NCI-H1048 (cell line): ENCODE data around the gene RNF32.

ENCODE experiments used
- DNase-seq: peaks from one replicate; lab custom pipeline; 2025; lab: John Stamatoyannopoulos, UW

RNF32 gene

DNA sequence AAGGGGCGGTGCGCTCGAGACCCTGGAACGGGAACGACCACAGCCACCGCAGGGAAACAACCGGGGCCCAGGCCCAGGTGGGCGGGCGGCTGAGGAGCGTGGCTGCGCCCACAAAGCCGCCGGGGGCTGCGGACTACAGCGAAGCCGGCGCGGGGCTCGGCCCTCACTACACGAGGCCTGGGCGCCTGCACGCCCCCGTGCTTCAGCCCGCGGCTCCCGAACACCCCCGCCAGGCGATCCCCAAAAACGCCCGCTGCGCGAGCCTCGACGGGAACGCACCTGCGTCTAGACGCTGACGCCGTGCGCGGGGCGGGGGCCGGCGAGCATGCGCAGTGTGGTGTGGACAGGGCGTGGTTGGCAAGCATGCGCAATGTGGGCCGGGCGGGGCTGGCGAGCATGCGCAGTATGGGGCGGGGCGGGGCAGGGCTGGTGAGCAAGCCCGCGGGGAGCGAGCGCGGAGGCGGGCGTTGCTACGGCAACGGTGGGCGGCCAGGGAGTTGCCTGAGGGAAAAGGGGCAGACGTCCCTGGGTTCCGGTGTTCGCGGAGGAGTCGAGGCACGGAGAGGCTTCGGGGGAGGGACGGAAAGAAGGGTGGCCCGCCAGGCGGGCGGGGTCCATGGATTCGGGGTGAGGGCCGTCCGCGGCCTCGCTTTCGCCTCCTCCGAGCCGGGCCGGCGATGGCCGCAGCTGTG lies at the start of gene RNF32:
Gene RNF32 (plus strand): TSS at position 518 of the 692 bp plus-strand sequence. CDS start 3,104 bp downstream, outside the sequence.
- no peak for DNase-seq

GRCh38 chr7:156592155-156592884 lies 48.3 kb upstream of the RNF32 start:
- no peak for DNase-seq

DNA sequence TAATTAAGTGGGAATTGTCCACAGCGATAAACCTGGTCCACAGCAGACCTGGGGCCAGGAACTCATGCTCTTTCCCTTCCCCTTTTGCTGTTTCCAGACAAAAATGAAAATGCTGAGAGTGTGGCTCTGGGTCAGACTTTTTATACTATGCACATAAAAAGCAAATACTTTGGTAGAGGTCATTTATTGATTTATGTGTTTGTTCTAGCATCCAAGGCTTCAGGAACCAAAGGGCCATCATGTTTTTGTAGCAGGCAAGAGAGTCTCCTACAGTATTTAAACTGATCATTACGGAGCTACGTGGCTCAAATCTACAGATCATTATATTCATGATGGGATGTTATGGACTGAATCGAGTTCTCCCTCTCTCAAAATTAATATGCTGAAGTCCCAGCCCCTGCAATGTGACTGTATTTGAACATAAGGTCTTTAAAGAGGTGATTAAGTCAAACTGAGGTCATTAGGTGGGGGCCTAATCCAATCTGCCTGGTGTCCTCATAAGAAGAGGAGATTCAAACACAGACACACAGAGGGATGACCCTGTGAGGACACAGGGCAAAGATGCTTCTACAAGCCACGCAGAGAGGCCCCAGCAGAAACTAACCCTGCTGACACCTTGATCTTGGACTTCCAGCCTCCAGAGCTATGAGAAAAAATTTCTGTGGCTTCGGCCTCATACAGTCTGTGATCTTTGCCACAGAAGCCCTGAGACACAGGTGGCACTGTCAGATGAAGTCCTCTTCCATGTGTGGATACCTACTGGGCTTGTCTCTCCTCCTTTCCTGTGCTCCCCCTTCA lies 46.1 kb upstream of the RNF32 start:
- no peak for DNase-seq

GRCh38 chr7:156600496-156600895 lies 40.1 kb upstream of the RNF32 start:
- no peak for DNase-seq

DNA sequence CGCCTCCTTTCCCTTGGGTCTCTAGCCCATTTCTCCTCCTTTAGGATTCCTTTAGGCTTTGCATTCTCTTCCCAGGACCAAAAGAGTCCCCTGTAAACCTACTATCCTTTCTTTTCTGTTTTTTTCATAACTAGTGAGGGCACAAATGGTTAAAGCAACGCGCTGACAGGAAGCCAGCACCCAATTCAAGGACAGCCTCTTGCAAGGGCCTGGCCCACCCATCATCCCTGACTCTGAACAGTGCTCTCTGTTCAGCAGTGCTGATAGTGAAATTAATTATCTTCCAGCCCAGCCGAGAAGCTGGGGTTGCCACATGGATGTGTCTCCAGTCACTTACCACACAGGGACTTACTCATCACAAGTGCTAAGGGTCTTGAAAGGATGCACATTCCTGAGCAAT lies 38.3 kb upstream of the RNF32 start:
- DNase-seq: no peak

DNA sequence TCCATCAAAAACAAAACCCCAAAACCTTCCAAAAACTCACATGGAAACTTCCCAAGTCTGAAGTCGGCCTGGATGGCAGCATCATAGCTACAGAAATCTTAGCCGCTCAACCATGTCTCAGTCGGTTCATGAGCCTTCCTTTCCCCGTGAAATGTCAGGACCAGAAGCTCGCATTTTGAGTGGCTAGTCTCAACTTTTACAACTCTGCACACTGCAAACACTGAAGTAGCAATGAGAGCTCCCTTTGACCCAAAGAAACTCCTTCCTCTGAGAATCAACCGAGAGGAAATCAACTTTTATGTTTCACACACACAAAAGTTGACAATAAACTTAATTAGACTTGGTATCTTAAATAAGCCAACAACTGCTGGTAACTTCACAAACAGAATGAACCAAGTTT lies 37.6 kb upstream of the RNF32 start:
- DNase-seq: no peak

DNA sequence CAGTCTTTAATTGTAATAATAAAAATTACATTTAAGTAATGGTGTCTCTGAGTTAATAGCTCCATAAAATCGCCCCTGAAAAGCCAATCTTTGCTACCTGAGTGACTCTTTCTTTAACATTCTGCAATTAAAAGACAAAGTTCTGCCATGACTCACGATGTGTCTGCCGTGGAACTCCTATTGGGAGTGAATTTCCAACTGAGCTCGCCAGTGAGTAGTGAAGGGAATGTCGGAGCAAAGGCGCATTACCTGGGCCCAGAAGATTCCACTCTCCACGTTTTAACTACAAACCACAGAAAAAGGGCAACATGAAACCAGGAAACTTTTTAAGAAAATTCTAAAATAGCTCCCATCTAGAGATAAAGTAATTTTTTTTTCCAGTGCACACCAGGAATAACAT lies 36.9 kb upstream of the RNF32 start:
- no peak for DNase-seq

GRCh38 chr7:156604311-156604710 lies 36.3 kb upstream of the RNF32 start:
- no peak for DNase-seq

DNA sequence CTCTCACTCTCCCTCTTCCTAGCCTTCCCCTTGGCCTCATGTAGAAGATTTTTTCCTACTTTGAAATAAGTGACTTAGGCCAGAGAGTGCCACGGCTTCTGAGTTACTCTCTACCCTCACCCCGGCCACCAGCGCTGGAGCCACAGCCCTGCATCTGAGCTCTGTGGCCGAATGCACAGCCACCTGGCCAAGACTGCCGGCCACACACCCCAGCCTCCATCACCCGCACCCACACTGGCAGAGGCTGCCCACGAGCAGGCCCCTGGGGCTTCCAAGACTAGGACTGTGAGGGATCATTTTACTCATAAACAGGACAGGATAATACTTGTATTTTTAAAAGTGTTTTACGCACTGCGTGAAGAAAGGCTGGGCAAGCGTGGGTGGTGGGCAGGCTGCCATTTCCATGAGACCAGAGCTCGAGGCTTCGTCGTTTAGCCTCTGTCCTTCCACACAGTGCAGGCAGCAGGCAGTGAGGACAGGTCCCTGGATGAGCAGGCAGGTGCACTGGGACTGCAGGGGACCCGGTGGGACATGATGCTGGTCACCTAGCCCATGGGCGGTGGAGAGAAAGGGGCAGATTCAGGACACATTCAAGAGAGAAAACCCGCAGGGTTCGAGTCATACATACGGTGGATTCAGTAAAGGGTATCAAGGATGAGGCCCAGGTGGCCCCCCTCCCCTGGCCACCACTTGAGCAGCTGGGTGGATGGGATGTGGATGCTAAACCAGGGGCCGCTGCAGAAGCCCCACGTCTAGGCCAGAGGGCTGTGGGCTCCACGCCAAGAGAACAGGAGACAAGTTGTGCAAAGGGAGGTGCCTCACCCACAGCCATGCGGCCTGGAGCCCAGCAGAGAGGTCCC lies 35.5 kb upstream of the RNF32 start:
- DNase-seq: no peak

GRCh38 chr7:156606135-156606534 lies 34.4 kb upstream of the RNF32 start:
- DNase-seq: no peak

GRCh38 chr7:156606691-156607331 lies 33.8 kb upstream of the RNF32 start:
- no peak for DNase-seq

GRCh38 chr7:156607332-156608172 lies 33.0 kb upstream of the RNF32 start:
- no peak for DNase-seq

DNA sequence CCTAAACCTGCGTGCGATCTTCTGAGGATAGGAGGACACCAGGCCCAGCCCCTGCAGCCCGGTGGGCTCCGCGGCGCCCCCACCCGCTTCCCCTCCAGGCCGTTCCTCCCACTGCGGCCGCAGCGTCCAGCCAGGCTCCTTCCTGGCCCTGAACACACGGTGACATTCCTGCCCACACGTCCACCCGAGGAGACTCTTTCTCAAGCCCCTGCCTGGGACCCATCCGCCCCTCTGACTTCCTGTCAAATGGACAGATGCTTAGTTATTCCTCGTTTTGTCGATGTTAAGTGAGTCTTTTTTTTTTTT lies 32.4 kb upstream of the RNF32 start:
- no peak for DNase-seq

DNA sequence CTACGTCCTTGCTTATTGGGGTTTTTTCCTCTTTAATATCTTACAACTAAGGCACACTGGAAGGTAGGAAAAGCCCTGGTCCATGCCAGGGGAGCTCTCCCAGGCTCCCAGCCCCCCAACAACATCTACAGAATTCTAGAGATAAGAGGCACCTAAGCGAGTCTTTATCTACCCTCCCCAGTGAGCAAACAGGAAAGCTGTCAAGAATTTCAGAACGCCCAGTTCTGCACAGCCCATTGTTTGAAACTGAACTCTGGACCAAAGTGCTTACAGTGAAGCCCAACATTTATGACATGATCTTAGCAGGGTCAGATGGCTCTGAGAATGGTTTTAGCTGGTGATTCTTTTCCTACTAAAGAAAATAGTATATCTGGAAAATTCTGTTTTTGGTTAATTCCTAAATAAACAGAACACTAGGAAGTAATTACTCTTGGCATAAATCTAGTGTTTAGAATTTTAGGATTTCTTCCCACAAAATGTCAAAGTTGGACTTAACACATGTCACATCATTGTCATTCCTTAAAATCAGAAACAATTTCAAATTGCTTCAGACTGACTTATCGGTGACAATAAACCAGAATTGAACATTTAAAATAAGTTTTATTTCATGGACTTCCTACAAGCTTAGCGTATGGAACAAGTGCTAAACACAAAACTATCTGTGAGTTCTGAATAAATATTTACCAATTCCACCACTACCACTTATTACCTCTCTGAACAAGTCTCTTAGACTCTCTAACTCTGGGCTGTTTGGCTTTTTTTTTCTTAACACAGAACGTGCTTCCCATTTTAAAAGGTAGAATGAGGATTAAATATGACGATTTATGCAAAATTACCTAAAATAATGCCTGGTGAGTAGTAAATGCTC lies 31.3 kb upstream of the RNF32 start:
- DNase-seq: no peak

GRCh38 chr7:156610130-156610529 lies 30.4 kb upstream of the RNF32 start:
- DNase-seq: no peak

GRCh38 chr7:156610601-156611000 lies 30.0 kb upstream of the RNF32 start:
- no peak for DNase-seq

GRCh38 chr7:156611014-156612010 lies 29.3 kb upstream of the RNF32 start:
- DNase-seq: no peak

- no peak for DNase-seq
Observed at GRCh38 chr7:156612930-156613329, 27.6 kb upstream of the RNF32 start.
